ENCODE measurements around the gene C2orf74.

Gene C2orf74

GRCh38 chr2:61181382-61182058 lies 19.5 kb downstream of the C2orf74 start:
- Histone ChIP-seq H3K9me3 (replicated peaks in 1 of 2; ENCODE audit: control insufficient read depth in 2 of 2, insufficient read depth in 1 of 2, low read depth in 1 of 2, low read length in 2 of 2) (peaks cover 0 to 9% of the 10 kb centered on the region in 2 donors), H2BK5ac (ENCODE audit: low read length) (no peak overlapping the region), H3K27ac (replicated peaks; ENCODE audit: low read length) (no peak overlapping the region), H3K23ac (ENCODE audit: low read depth, low read length, poor library complexity) (no peak overlapping the region), H3K79me1 (ENCODE audit: low read depth, low read length) (peaks cover 2% of the 10 kb centered on the region), H3K27me3 (ENCODE audit: control insufficient read depth in 3 of 3, insufficient read depth in 3 of 3, low read depth in 1 of 3, low read length in 3 of 3) (no peaks in the 10 kb centered on the region), H2BK15ac (ENCODE audit: low read length) (no peak overlapping the region), H3K9ac (ENCODE audit: low read depth, low read length, poor library complexity) (no peak overlapping the region), H3K14ac (ENCODE audit: low read length) (no peak overlapping the region), H3K4me1 (ENCODE audit: control insufficient read depth in 2 of 2, insufficient read depth in 1 of 2, low read depth in 1 of 2, low read length in 2 of 2) (peaks cover 11 to 15% of the 10 kb centered on the region in 2 donors), H3K4me2 (ENCODE audit: insufficient read depth, low read length, poor library complexity, severe bottlenecking) (no peak overlapping the region), H2AFZ (ENCODE audit: low read length) (no peak overlapping the region), H4K91ac (ENCODE audit: low read depth, low read length, poor library complexity) (no peak overlapping the region), H2BK120ac (ENCODE audit: low read depth, low read length) (no peak overlapping the region), H2AK5ac (ENCODE audit: low read depth, low read length) (no peak overlapping the region), H3K36me3 (replicated peaks in 1 of 2; ENCODE audit: control insufficient read depth in 2 of 2, insufficient read depth in 2 of 2, low read length in 2 of 2) (peaks cover 33 to 82% of the 10 kb centered on the region in 2 donors), H3K18ac (ENCODE audit: low read length) (no peak overlapping the region), H3K4me3 (ENCODE audit: low read length in 2 of 2) (no peak overlapping the region), H3K4ac (ENCODE audit: low read length) (no peak overlapping the region), H2BK12ac (ENCODE audit: low read length) (no peak overlapping the region), H4K8ac (ENCODE audit: low read depth, low read length) (no peak overlapping the region)
- DNase-seq (ENCODE audit: low spot score) = no peak
- WGBS, 2 donors (ENCODE audit: extremely low coverage in 2 of 2, insufficient read length in 2 of 2, insufficient replicate concordance in 1 of 2) = no CpG with 5 or more reads among the region's 10 CpGs

DNA sequence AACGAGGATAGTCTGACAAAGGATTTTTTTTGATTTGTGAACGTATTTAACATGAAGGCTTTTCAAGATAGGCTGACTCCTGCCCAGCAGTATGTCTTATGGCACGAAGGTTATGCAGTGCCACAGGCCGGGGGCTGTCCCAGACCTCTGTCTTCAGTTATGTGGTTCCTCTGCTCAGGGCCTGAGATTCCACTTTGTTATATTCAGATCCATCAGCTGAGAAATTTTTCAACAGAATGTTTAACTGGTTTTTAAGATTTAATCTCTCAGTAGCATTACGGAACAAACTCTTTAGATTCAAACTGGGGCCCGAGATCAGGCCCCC lies 20.0 kb downstream of the C2orf74 start:
- Histone ChIP-seq H3K27me3 (ENCODE audit: control insufficient read depth in 3 of 3, insufficient read depth in 3 of 3, low read depth in 1 of 3, low read length in 3 of 3) (no peaks in the 10 kb centered on the region), H3K4me3 (ENCODE audit: low read length in 2 of 2) (no peak overlapping the region)

GRCh38 chr2:61183795-61184194 lies 21.8 kb downstream of the C2orf74 start:
- H3K36me3 ChIP-seq (replicated peaks in 1 of 2; ENCODE audit: control insufficient read depth in 2 of 2, insufficient read depth in 2 of 2, low read length in 2 of 2) = peaks cover 43 to 100% of the 10 kb centered on the region in 2 donors

More for the DNA sequence above, 20.0 kb downstream of the C2orf74 start:
- no peak overlapping the region for H2AK5ac ChIP-seq (ENCODE audit: low read depth, low read length)
- H3K79me1 ChIP-seq (ENCODE audit: low read depth, low read length) = peaks cover 2% of the 10 kb centered on the region
- no peak overlapping the region for H3K27ac ChIP-seq (replicated peaks; ENCODE audit: low read length)
- peaks cover 0 to 9% of the 10 kb centered on the region in 2 donors for H3K9me3 ChIP-seq (replicated peaks in 1 of 2; ENCODE audit: control insufficient read depth in 2 of 2, insufficient read depth in 1 of 2, low read depth in 1 of 2, low read length in 2 of 2)
- H3K9ac ChIP-seq (ENCODE audit: low read depth, low read length, poor library complexity) = no peak overlapping the region
- no peak overlapping the region for H2BK120ac ChIP-seq (ENCODE audit: low read depth, low read length)
- no peak overlapping the region for H3K4ac ChIP-seq (ENCODE audit: low read length)
- no peak overlapping the region for H3K14ac ChIP-seq (ENCODE audit: low read length)
- no peak overlapping the region for H2BK15ac ChIP-seq (ENCODE audit: low read length)
- H3K4me1 ChIP-seq (ENCODE audit: control insufficient read depth in 2 of 2, insufficient read depth in 1 of 2, low read depth in 1 of 2, low read length in 2 of 2) = peaks cover 11 to 14% of the 10 kb centered on the region in 2 donors
- H3K4me2 ChIP-seq (ENCODE audit: insufficient read depth, low read length, poor library complexity, severe bottlenecking) = no peak overlapping the region
- H4K8ac ChIP-seq (ENCODE audit: low read depth, low read length) = no peak overlapping the region
- no peak for DNase-seq (ENCODE audit: low spot score)
- no peak overlapping the region for H4K91ac ChIP-seq (ENCODE audit: low read depth, low read length, poor library complexity)
- WGBS, 2 donors (ENCODE audit: extremely low coverage in 2 of 2, insufficient read length in 2 of 2, insufficient replicate concordance in 1 of 2) = no CpG with 5 or more reads among the region's 6 CpGs
- no peak overlapping the region for H3K23ac ChIP-seq (ENCODE audit: low read depth, low read length, poor library complexity)
- H2BK12ac ChIP-seq (ENCODE audit: low read length) = no peak overlapping the region
- H3K36me3 ChIP-seq (replicated peaks in 1 of 2; ENCODE audit: control insufficient read depth in 2 of 2, insufficient read depth in 2 of 2, low read length in 2 of 2) = peaks cover 33 to 87% of the 10 kb centered on the region in 2 donors
- H2AFZ ChIP-seq (ENCODE audit: low read length) = no peak overlapping the region
- no peak overlapping the region for H3K18ac ChIP-seq (ENCODE audit: low read length)
- no peak overlapping the region for H2BK5ac ChIP-seq (ENCODE audit: low read length)

GRCh38 chr2:61184263-61184662 lies 22.3 kb downstream of the C2orf74 start:
- H3K14ac ChIP-seq (ENCODE audit: low read length) = no peak overlapping the region
- H3K4me1 ChIP-seq (ENCODE audit: control insufficient read depth in 2 of 2, insufficient read depth in 1 of 2, low read depth in 1 of 2, low read length in 2 of 2) = peaks cover 3 to 4% of the 10 kb centered on the region in 2 donors
- H3K27me3 ChIP-seq (ENCODE audit: control insufficient read depth in 3 of 3, insufficient read depth in 3 of 3, low read depth in 1 of 3, low read length in 3 of 3) = no peaks in the 10 kb centered on the region
- no peak overlapping the region for H2BK15ac ChIP-seq (ENCODE audit: low read length)
- no CpG with 5 or more reads among the region's 3 CpGs for WGBS, 2 donors (ENCODE audit: extremely low coverage in 2 of 2, insufficient read length in 2 of 2, insufficient replicate concordance in 1 of 2)
- no peak overlapping the region for H3K4me3 ChIP-seq (ENCODE audit: low read length in 2 of 2)
- H4K91ac ChIP-seq (ENCODE audit: low read depth, low read length, poor library complexity) = no peak overlapping the region
- no peak for DNase-seq (ENCODE audit: low spot score)
- H2BK12ac ChIP-seq (ENCODE audit: low read length) = no peak overlapping the region
- H3K18ac ChIP-seq (ENCODE audit: low read length) = no peak overlapping the region
- H3K36me3 ChIP-seq (replicated peaks in 1 of 2; ENCODE audit: control insufficient read depth in 2 of 2, insufficient read depth in 2 of 2, low read length in 2 of 2) = peaks cover 44 to 100% of the 10 kb centered on the region in 2 donors
- H3K27ac ChIP-seq (replicated peaks; ENCODE audit: low read length) = no peak overlapping the region
- H3K4ac ChIP-seq (ENCODE audit: low read length) = no peak overlapping the region
- H3K9me3 ChIP-seq (replicated peaks in 1 of 2; ENCODE audit: control insufficient read depth in 2 of 2, insufficient read depth in 1 of 2, low read depth in 1 of 2, low read length in 2 of 2) = peaks cover 0 to 9% of the 10 kb centered on the region in 2 donors
- H2AK5ac ChIP-seq (ENCODE audit: low read depth, low read length) = no peak overlapping the region
- H2BK5ac ChIP-seq (ENCODE audit: low read length) = no peak overlapping the region
- no peaks in the 10 kb centered on the region for H3K79me1 ChIP-seq (ENCODE audit: low read depth, low read length)
- H2AFZ ChIP-seq (ENCODE audit: low read length) = no peak overlapping the region
- no peak overlapping the region for H2BK120ac ChIP-seq (ENCODE audit: low read depth, low read length)
- H4K8ac ChIP-seq (ENCODE audit: low read depth, low read length) = no peak overlapping the region
- H3K4me2 ChIP-seq (ENCODE audit: insufficient read depth, low read length, poor library complexity, severe bottlenecking) = no peak overlapping the region
- H3K9ac ChIP-seq (ENCODE audit: low read depth, low read length, poor library complexity) = no peak overlapping the region
- no peak overlapping the region for H3K23ac ChIP-seq (ENCODE audit: low read depth, low read length, poor library complexity)

More at GRCh38 chr2:61183795-61184194, 21.8 kb downstream of the C2orf74 start:
- no peak overlapping the region for H3K23ac ChIP-seq (ENCODE audit: low read depth, low read length, poor library complexity)
- no peak overlapping the region for H3K9ac ChIP-seq (ENCODE audit: low read depth, low read length, poor library complexity)
- no peak overlapping the region for H2BK5ac ChIP-seq (ENCODE audit: low read length)
- H3K4me2 ChIP-seq (ENCODE audit: insufficient read depth, low read length, poor library complexity, severe bottlenecking) = no peak overlapping the region
- H3K4ac ChIP-seq (ENCODE audit: low read length) = no peak overlapping the region
- no peak overlapping the region for H3K4me3 ChIP-seq (ENCODE audit: low read length in 2 of 2)
- H2AFZ ChIP-seq (ENCODE audit: low read length) = no peak overlapping the region
- H3K27me3 ChIP-seq (ENCODE audit: control insufficient read depth in 3 of 3, insufficient read depth in 3 of 3, low read depth in 1 of 3, low read length in 3 of 3) = no peaks in the 10 kb centered on the region
- H3K14ac ChIP-seq (ENCODE audit: low read length) = no peak overlapping the region
- no CpG with 5 or more reads among the region's 3 CpGs for WGBS, 2 donors (ENCODE audit: extremely low coverage in 2 of 2, insufficient read length in 2 of 2, insufficient replicate concordance in 1 of 2)
- H2BK120ac ChIP-seq (ENCODE audit: low read depth, low read length) = no peak overlapping the region
- H4K8ac ChIP-seq (ENCODE audit: low read depth, low read length) = no peak overlapping the region
- H4K91ac ChIP-seq (ENCODE audit: low read depth, low read length, poor library complexity) = no peak overlapping the region
- no peak overlapping the region for H2AK5ac ChIP-seq (ENCODE audit: low read depth, low read length)
- peaks cover 0 to 9% of the 10 kb centered on the region in 2 donors for H3K9me3 ChIP-seq (replicated peaks in 1 of 2; ENCODE audit: control insufficient read depth in 2 of 2, insufficient read depth in 1 of 2, low read depth in 1 of 2, low read length in 2 of 2)
- H3K79me1 ChIP-seq (ENCODE audit: low read depth, low read length) = no peaks in the 10 kb centered on the region
- H3K18ac ChIP-seq (ENCODE audit: low read length) = no peak overlapping the region
- no peak for DNase-seq (ENCODE audit: low spot score)
- H3K4me1 ChIP-seq (ENCODE audit: control insufficient read depth in 2 of 2, insufficient read depth in 1 of 2, low read depth in 1 of 2, low read length in 2 of 2) = peaks cover 7 to 8% of the 10 kb centered on the region in 2 donors
- H3K27ac ChIP-seq (replicated peaks; ENCODE audit: low read length) = no peak overlapping the region
- H2BK15ac ChIP-seq (ENCODE audit: low read length) = no peak overlapping the region
- no peak overlapping the region for H2BK12ac ChIP-seq (ENCODE audit: low read length)

Data from neuronal stem cell (in vitro differentiated cells).